ENCODE results near the gene USH2A.

Gene USH2A

GRCh38 chr1:216310776-216311175 is 112.5 kb downstream of the USH2A start:
- TF ChIP-seq CTCF (IDR thresholded peaks at IDR 0.05; ENCODE audit: low read depth, low read length, missing control alignments): peak; percentile 71
- H3K4me3 ChIP-seq (replicated peaks; ENCODE audit: low read depth, low read length): no peak overlapping the region
- peak; percentile 12 for DNase-seq (ENCODE audit: extremely low read depth, low read depth)

- TF ChIP-seq CTCF (IDR thresholded peaks at IDR 0.05; ENCODE audit: low read depth, low read length, missing control alignments): no peak
- DNase-seq (ENCODE audit: extremely low read depth, low read depth): no peak
- H3K4me3 ChIP-seq (replicated peaks; ENCODE audit: low read depth, low read length): no peak overlapping the region
These were observed 116.4 kb downstream of the USH2A start for GRCh38 chr1:216306830-216307229.

GRCh38 chr1:216303690-216304089 is 119.6 kb downstream of the USH2A start:
- no peak for TF ChIP-seq CTCF (IDR thresholded peaks at IDR 0.05; ENCODE audit: low read depth, low read length, missing control alignments)
- no peak overlapping the region for H3K4me3 ChIP-seq (replicated peaks; ENCODE audit: low read depth, low read length)
- DNase-seq (ENCODE audit: extremely low read depth, low read depth): no peak

DNA sequence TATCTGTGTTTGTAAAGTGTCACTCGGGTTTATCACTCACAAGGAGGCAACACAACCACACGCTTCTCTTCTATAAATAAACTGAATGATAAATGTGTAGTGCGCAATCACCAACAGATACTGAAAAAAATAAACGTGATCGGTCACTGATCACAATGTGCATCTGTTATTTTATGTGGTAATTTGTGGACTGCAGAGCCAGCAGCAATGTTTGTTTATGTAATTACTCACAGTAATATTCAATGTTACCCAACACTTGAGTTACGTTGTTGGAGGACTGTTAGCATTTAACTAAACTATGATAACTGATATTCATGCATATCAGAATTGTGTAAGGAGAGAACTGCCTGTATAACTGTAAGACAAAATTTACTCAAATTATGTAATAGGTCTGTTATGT is 129.6 kb downstream of the USH2A start:
- no peak for TF ChIP-seq CTCF (IDR thresholded peaks at IDR 0.05; ENCODE audit: low read depth, low read length, missing control alignments)
- no peak for DNase-seq (ENCODE audit: extremely low read depth, low read depth)
- H3K4me3 ChIP-seq (replicated peaks; ENCODE audit: low read depth, low read length): no peak overlapping the region

DNA sequence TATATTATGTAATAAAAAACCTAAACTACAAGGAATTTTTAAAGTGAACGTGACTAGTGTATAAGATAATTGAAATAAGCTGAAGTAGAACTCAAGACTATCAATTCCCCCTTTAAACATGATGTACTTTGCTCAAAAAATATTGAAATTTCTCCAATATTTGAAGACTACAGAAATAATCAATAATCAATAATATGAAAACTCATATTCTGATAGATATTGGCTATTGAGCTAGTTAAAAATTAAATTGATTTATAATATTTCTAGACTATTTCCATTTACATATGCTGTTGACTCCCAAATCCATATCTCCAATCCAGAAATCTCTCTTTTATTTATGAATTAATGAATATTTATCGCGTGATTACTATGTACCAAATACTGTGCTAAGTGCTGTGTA is 133.2 kb downstream of the USH2A start:
- TF ChIP-seq CTCF (IDR thresholded peaks at IDR 0.05; ENCODE audit: low read depth, low read length, missing control alignments): no peak
- H3K4me3 ChIP-seq (replicated peaks; ENCODE audit: low read depth, low read length): no peak overlapping the region
- no peak for DNase-seq (ENCODE audit: extremely low read depth, low read depth)

DNA sequence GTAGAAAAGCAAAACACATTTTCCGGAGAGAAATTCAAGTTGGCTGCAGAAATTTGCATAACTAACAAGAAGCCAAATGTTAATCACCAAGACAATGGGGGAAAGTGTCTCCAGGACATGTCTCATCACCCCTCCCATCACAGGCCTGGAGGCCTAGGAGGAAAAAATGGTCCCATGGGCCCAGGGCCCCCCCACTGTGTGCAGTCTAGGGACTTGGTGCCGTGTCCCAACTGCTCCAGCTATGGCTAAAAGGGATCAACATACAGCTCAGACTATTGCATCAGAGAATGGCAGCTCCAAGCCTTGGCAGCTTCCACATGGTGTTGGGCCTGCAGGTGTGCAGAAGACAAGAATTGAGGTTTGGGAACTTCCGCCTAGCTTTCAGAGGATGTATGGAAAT is 138.2 kb downstream of the USH2A start:
- TF ChIP-seq CTCF (IDR thresholded peaks at IDR 0.05; ENCODE audit: low read depth, low read length, missing control alignments): no peak
- no peak for DNase-seq (ENCODE audit: extremely low read depth, low read depth)
- no peak overlapping the region for H3K4me3 ChIP-seq (replicated peaks; ENCODE audit: low read depth, low read length)

DNA sequence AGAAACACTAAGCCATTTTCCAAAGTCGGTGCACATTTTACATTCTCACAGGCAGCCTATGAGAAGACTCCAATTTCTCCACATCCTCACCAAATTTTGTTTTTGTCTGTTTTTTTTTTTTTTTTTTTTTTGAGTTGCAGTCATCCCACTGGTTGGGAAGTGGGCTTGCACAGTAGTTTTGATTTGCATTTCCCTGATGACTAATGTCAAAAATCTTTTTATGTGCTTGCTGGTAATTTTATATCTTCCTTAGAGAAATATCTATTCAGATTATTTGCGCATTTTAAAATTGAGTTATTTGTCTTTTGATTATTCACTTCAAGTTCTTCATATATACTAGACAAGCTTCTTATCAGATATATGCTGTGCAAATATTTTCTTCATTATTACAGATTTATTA is 141.5 kb downstream of the USH2A start:
- TF ChIP-seq CTCF (IDR thresholded peaks at IDR 0.05; ENCODE audit: low read depth, low read length, missing control alignments): no peak
- no peak overlapping the region for H3K4me3 ChIP-seq (replicated peaks; ENCODE audit: low read depth, low read length)
- no peak for DNase-seq (ENCODE audit: extremely low read depth, low read depth)
